Measurements from ENCODE around the gene PDE6B. TPM values are rescaled to one million over a fixed set of nuclear protein-coding genes. Genes with fewer than 3 reads are reported as not detected.
"Not testable (repeated sequence)": the region's sequence is repeated elsewhere in the genome, so short reads cannot be mapped to it uniquely, and the experiment has no call there.

PDE6B gene
- total RNA-seq, 1 donor from 2014 or later, result 15.0 TPM

DNA sequence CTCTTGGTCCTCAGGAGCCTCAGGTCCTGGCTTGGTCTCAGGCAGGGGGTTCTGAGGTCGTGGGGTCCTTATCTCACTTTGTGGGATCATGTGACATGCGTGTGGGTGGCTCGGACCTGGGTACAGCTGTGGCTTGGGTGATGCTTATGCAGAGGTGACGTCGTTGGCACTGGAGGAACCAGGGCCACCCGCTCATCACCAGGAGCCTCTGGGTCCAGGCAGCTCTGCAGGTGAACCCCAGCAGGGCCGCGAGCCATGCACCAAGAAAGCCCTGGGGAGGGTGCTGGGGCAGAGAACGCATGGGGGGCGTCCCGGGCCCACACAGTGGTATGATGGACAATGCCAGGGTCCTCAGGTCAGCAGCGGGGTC is 40.0 kb downstream of the PDE6B start:
- ChIA-PET POLR2A (interaction anchor here (2.4 to 4.4 kb wide), 2 partner anchors 8 to 116 kb away, joined by 6 to 56 read pairs; partner anchors contain the start of genes ATP5ME and MYL5), CTCF (interaction anchor here (2.2 kb wide), 1 partner anchor 9 kb away, joined by 10 read pairs; the partner anchor contains the start of genes ATP5ME and MYL5)
- H3K27ac Mint-ChIP-seq, result no peak overlapping the region
- H3K27me3 Mint-ChIP-seq, result no peaks in the 10 kb centered on the region
- ATAC-seq (ENCODE audit: low read depth) (no peak), DNase-seq (no peak)
- H3K9me3 Mint-ChIP-seq, result no peaks in the 10 kb centered on the region
- H3K4me1 Mint-ChIP-seq, result peaks cover 14% of the 10 kb centered on the region
- intact Hi-C loops (cut with micrococcal nuclease), result no loop called here
- TF ChIP-seq, protein P1, sequence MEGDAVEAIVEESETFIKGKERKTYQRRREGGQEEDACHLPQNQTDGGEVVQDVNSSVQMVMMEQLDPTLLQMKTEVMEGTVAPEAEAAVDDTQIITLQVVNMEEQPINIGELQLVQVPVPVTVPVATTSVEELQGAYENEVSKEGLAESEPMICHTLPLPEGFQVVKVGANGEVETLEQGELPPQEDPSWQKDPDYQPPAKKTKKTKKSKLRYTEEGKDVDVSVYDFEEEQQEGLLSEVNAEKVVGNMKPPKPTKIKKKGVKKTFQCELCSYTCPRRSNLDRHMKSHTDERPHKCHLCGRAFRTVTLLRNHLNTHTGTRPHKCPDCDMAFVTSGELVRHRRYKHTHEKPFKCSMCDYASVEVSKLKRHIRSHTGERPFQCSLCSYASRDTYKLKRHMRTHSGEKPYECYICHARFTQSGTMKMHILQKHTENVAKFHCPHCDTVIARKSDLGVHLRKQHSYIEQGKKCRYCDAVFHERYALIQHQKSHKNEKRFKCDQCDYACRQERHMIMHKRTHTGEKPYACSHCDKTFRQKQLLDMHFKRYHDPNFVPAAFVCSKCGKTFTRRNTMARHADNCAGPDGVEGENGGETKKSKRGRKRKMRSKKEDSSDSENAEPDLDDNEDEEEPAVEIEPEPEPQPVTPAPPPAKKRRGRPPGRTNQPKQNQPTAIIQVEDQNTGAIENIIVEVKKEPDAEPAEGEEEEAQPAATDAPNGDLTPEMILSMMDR (IDR thresholded peaks at IDR 0.05), result no peak
- H3K36me3 Mint-ChIP-seq (ENCODE audit: low read depth), result peaks cover 11% of the 10 kb centered on the region
- H3K4me3 Mint-ChIP-seq, result no peak overlapping the region

DNA sequence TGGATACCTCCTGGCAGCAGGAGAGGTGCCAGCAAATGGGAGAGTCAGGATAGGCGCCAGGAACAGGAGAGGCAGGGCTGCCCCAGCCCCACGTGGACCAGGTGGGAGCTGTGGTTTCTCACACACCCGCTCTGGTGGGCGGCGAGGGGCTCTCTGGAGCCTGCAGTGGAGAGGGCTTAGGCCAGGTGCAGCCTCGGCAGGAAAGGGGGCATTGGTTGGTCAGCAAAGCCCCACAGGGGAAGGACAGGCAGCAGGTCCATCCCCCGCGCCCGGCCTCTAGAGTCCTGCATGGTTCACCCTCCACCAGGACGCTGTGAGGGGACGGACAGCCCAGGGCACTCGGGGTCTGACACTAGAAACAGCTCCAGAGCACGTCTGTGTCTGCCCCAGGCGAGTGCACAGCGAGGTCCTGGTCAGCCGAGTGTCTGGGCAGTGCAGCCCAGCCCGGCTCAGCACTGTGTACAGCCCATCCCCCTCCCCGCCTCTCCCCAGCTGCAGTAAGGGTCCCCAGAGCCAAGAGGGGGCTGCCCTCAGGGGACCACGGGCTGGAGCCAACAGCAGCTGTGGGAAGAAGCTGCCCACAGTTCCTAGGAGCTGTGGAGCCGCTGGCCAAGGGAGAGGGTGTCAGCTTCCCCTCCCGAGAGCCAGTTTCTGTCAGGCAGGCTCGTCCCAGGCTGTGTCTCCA is 40.5 kb downstream of the PDE6B start:
- Mint-ChIP-seq H3K36me3 (ENCODE audit: low read depth) (peaks cover 13% of the 10 kb centered on the region), H3K27me3 (no peaks in the 10 kb centered on the region), H3K4me1 (peaks cover 14% of the 10 kb centered on the region), H3K9me3 (no peaks in the 10 kb centered on the region), H3K4me3 (no peak overlapping the region), H3K27ac (no peak overlapping the region)
- CTCF ChIA-PET, result no interaction called here
- ATAC-seq (ENCODE audit: low read depth) (no peak), DNase-seq (no peak)
- TF ChIP-seq, protein P1 (IDR thresholded peaks at IDR 0.05), result no peak
- POLR2A ChIA-PET, result interaction anchor here (0.6 to 4.4 kb wide), 3 partner anchors 7 to 348 kb away, joined by 6 to 56 read pairs (median 11); partner anchors contain the start of genes ATP5ME and MYL5
- intact Hi-C loops (cut with micrococcal nuclease), result no loop called here

DNA sequence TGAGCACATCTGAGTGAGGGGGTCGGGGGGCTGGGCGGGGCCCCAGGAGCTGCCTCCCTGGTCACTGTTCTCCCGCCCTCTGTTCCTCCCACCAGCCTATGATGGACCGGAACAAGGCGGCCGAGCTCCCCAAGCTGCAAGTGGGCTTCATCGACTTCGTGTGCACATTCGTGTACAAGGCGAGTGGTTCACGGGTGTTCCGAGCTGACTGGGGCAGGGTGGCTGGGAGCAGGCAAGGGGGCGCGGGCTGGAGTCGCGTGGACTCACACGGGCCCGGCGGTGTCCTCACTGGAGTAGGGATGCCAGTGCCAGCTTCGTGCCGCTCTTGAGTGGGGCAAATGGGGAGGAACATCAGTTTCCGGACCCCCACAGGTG is 41.0 kb downstream of the PDE6B start:
- Mint-ChIP-seq H3K9me3 (no peaks in the 10 kb centered on the region), H3K4me1 (peaks cover 14% of the 10 kb centered on the region), H3K27ac (no peak overlapping the region), H3K36me3 (ENCODE audit: low read depth) (peaks cover 17% of the 10 kb centered on the region), H3K4me3 (no peak overlapping the region), H3K27me3 (no peaks in the 10 kb centered on the region)
- CTCF ChIA-PET, result no interaction called here
- no peak for ATAC-seq (ENCODE audit: low read depth)
- POLR2A ChIA-PET, result interaction anchor here (0.6 kb wide), 2 partner anchors 104 to 348 kb away, joined by 6 to 11 read pairs; no protein-coding TSS in a partner anchor
- TF ChIP-seq, protein P1 (IDR thresholded peaks at IDR 0.05), result no peak
- no peak for DNase-seq
- intact Hi-C loops (cut with micrococcal nuclease), result no loop called here

DNA sequence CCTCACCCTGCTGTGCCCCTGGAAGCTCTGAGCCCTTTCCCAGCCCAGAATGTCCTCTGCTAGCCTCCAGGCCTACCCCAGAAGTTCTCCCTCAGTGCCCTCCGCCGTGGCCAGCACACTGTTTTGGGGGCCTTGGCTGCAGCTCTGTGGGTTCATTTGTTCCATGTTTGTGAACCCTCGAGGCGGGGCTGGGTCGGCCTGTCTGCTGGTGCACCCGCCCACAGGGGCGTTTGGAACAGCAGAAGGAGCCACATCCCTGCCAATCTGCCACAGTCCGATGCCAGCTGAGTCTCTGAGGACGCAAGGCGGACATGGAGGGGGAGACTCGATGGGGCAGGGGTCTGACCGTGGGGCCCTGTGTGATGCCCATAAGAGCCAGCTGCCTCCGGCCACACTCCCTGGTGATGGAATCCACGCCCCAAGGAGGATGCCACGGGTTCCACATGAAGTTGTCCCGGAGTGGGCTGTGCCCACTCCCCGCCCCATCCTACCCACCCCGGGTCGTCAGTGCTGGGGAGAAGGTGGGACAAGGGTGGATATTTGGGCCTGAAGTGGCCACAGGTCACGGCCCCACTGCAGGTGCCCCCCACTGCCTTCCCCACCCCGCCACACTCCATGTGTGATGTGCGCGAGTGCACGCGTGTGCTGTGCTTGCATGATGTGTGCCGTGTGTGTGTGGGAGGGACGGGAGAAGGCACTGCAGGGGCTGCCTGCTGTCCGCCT is 41.6 kb downstream of the PDE6B start:
- ATAC-seq (ENCODE audit: low read depth), result no peak
- no peak for DNase-seq
- TF ChIP-seq, protein P1 (IDR thresholded peaks at IDR 0.05), result no peak
- Mint-ChIP-seq H3K9me3 (no peaks in the 10 kb centered on the region), H3K4me1 (peaks cover 14% of the 10 kb centered on the region), H3K36me3 (ENCODE audit: low read depth) (peaks cover 21% of the 10 kb centered on the region), H3K4me3 (no peak overlapping the region), H3K27me3 (no peaks in the 10 kb centered on the region), H3K27ac (no peak overlapping the region)
- POLR2A ChIA-PET, result interaction anchor here (0.6 kb wide), 1 partner anchor 104 kb away, joined by 6 read pairs; no protein-coding TSS in a partner anchor
- intact Hi-C loops (cut with micrococcal nuclease), result no loop called here
- CTCF ChIA-PET, result no interaction called here

DNA sequence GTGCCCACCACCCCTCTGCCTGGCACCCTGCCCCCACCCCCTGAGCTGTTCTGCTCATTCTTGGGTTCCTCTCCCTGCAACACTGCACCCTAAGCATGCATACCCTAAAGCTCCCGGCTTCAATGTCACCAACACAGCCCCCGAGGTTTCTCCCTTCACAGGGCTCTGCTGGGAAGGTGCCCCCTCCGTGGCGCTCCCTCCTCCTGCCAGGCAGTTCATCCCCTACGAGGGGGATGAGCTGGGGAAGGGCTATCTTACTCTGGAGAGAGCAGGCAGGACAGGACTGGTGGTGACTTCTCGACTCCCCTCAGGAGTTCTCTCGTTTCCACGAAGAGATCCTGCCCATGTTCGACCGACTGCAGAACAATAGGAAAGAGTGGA is 42.2 kb downstream of the PDE6B start:
- Mint-ChIP-seq H3K4me3 (no peak overlapping the region), H3K9me3 (no peaks in the 10 kb centered on the region), H3K27ac (no peak overlapping the region), H3K27me3 (no peaks in the 10 kb centered on the region), H3K4me1 (peaks cover 14% of the 10 kb centered on the region), H3K36me3 (ENCODE audit: low read depth) (peaks cover 26% of the 10 kb centered on the region)
- ATAC-seq (ENCODE audit: low read depth), result no peak
- intact Hi-C loops (cut with micrococcal nuclease), result no loop called here
- ChIA-PET POLR2A (no interaction called here), CTCF (no interaction called here)
- TF ChIP-seq, protein P1 (IDR thresholded peaks at IDR 0.05), result no peak
- no peak for DNase-seq

DNA sequence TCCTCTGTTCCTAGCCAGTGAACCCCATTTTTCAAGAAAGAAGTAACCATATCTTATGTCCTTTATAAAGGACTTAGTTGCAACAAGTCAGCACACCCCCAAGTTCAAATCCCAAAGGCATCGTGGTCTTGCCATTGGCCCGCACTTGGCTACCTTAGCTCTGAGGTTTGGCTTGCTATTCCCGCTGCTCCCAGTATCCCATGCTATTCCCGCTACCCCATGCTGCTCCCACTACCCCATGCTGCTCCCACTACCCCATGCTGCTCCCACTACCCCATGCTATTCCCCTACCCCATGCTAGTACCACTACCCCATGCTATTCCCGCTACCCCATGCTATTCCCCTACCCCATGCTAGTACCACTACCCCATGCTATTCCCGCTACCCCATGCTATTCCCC is 42.8 kb downstream of the PDE6B start:
- intact Hi-C loops (cut with micrococcal nuclease); CTCF ChIA-PET; H3K4me3 Mint-ChIP-seq; H3K27me3 Mint-ChIP-seq; DNase-seq; H3K27ac Mint-ChIP-seq; H3K9me3 Mint-ChIP-seq; POLR2A ChIA-PET; ATAC-seq (ENCODE audit: low read depth): not testable (repeated sequence)
- Mint-ChIP-seq H3K36me3 (ENCODE audit: low read depth) (peaks cover 29% of the 10 kb centered on the region), H3K4me1 (peaks cover 13% of the 10 kb centered on the region)

DNA sequence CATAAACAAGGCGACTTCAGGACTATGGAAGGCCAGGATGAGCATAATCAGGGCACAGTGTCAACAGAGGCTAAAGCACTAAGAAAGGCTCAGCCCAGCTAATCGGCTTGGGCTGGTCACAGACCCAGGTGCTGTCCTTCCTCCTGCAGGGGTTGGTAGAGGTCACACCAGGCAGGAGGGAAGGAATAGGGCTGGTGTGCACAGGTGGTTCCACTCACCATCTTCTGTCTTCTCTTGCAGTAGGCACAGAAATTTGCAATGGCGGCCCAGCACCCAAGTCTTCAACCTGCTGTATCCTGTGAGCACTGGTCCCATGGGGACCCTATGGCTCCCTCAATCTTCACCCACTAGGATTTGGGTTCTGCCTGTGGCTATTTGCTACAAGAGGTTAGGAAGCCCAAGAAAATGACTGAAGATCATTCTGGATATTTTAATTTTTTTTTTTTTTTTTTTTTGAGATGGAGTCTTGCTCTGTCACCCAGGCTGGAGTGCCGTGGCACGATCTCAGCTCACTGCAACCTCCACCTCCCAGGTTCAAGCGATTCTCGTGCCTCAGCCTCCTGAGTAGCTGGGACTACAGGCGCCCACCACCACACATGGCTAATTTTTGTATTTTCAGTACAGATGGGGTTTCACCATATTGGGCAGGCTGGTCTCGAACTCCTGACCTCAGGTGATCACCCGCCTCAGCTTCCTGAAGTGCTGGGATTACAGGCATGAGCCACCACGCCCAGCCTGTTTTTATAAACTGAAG is 44.6 kb downstream of the PDE6B start:
- H3K27ac Mint-ChIP-seq; H3K4me3 Mint-ChIP-seq; ATAC-seq (ENCODE audit: low read depth); H3K27me3 Mint-ChIP-seq; POLR2A ChIA-PET; CTCF ChIA-PET; H3K9me3 Mint-ChIP-seq; intact Hi-C loops (cut with micrococcal nuclease); DNase-seq: not testable (repeated sequence)
- peaks cover 29% of the 10 kb centered on the region for H3K36me3 Mint-ChIP-seq (ENCODE audit: low read depth)
- peaks cover 11% of the 10 kb centered on the region for H3K4me1 Mint-ChIP-seq
